Measurements from ENCODE around the gene SPATA32.

Gene SPATA32

DNA sequence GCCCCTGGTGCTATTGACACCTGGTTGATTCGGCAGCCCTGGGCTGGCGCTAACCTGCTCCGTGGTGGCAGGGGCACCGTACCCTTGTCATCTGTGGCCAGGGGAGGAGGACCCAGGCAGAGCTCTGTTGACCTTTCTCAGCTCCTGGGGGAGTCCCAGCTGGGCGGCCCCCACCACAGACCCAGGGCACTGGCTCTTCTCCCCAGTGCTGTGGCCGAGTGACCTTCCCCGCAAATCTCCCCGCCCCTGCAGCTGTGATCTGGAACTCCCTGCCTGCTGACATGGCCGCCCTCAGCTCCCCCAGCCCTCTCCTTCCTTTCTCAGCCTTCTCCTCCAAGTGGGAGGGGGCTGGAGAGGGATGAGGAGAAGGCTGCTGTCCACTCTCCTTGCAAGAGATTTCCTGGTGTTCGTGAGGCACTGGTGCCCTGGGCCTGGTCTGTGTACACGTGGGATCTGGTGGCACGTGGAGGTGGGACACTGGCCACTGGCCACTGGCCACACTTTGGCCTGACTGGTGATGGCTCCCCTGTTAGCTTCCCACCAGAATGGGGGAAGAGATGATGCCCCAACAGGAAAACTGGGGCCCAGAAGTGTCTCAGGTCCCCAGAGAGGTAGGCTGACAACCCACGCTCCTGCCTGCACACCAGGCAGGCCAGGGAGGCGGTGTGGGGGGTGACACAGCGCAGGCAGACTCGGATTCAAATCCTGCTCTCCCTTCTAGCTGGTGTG is 32.0 kb downstream of the SPATA32 start:
- no peak for DNase-seq (ENCODE audit: low read depth)
- no peak for TF ChIP-seq CTCF (conservative IDR thresholded peaks at IDR 0.05; ENCODE audit: control insufficient read depth, insufficient read depth, low read depth, low read length)
- no peak overlapping the region for H3K4me3 ChIP-seq (ENCODE audit: control insufficient read depth, low read depth, low read length)

- TF ChIP-seq CTCF (conservative IDR thresholded peaks at IDR 0.05; ENCODE audit: control insufficient read depth, insufficient read depth, low read depth, low read length): no peak
- H3K4me3 ChIP-seq (ENCODE audit: control insufficient read depth, low read depth, low read length): no peak overlapping the region
- DNase-seq (ENCODE audit: low read depth): peak; percentile 94
These were observed 32.9 kb downstream of the SPATA32 start for GRCh38 chr17:45228763-45229539.

- TF ChIP-seq CTCF (conservative IDR thresholded peaks at IDR 0.05; ENCODE audit: control insufficient read depth, insufficient read depth, low read depth, low read length): no peak
- H3K4me3 ChIP-seq (ENCODE audit: control insufficient read depth, low read depth, low read length): no peak overlapping the region
- DNase-seq (ENCODE audit: low read depth): no peak
These were observed 33.8 kb downstream of the SPATA32 start for GRCh38 chr17:45227926-45228762.

DNA sequence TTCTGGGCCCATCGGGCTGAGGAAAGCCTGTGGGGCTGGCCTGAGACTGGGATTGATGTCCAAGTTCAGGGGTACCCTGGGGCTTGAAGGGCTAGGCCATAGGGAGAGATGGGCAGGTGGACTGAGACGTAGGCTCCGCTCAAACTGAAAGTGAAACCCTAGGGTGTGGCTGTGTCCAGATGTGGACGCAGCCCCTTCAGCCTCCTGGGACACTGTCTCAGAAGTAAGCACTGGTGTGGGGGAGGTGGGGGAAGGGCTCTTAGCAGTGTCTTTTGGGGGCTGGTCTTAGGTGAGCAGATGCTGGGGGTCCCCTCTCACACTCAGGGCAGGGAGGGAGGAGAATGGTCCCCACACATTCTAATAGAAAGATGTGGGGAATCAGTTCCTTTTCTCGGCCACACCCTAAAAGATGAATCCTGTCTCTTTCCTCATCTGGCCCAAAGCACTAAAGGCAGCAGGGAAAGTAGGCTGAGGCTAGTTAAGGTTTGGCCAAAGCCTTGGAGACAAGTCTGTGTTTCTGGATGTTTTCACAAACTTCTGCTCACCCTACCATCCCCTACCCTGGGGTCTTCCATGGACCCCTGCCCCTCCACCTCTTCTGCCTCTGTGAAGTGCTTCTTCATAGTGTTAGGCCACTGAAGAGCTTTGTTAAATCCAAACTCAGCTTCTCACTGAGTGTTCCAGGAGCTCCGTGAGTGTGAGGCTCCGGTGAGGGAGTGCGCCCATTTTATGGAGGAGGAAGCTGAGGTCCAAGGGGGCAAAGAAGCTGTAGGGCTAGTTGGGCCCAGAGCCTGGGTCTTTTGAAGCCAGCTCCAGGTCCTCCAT is 34.6 kb downstream of the SPATA32 start:
- no peak overlapping the region for H3K4me3 ChIP-seq (ENCODE audit: control insufficient read depth, low read depth, low read length)
- TF ChIP-seq CTCF (conservative IDR thresholded peaks at IDR 0.05; ENCODE audit: control insufficient read depth, insufficient read depth, low read depth, low read length): no peak
- peak; percentile 29 for DNase-seq (ENCODE audit: low read depth)

GRCh38 chr17:45226576-45226975 is 35.3 kb downstream of the SPATA32 start:
- DNase-seq (ENCODE audit: low read depth): no peak
- H3K4me3 ChIP-seq (ENCODE audit: control insufficient read depth, low read depth, low read length): no peak overlapping the region
- TF ChIP-seq CTCF (conservative IDR thresholded peaks at IDR 0.05; ENCODE audit: control insufficient read depth, insufficient read depth, low read depth, low read length): no peak

Data from fibroblast of mammary gland (primary cell).